GM19324 (cell line): Measurements from ENCODE around the gene TMEM43.

Experiments used
- ATAC-seq: cut with Tn5 transposase; IDR thresholded peaks from one replicate; pipeline ENCODE4 v1.9.1; 2021; ENCODE audit warnings: mild to moderate bottlenecking, moderate library complexity; ENCODE audit not compliant: unreplicated experiment, low FRiP score

TMEM43 gene

GRCh38 chr3:14150078-14150477, 25.2 kb downstream of the TMEM43 start:
- no peak for ATAC-seq

- ATAC-seq = no peak
These were observed 25.8 kb downstream of the TMEM43 start for GRCh38 chr3:14150491-14151230.

GRCh38 chr3:14151471-14152083, 26.7 kb downstream of the TMEM43 start:
- ATAC-seq = no peak

- no peak for ATAC-seq
These were observed 27.5 kb downstream of the TMEM43 start for GRCh38 chr3:14152233-14152962.

- ATAC-seq = no peak
These were observed 28.1 kb downstream of the TMEM43 start for GRCh38 chr3:14152963-14153355.

- ATAC-seq = no peak
These were observed 28.8 kb downstream of the TMEM43 start for GRCh38 chr3:14153663-14154062.

- no peak for ATAC-seq
These were observed 29.4 kb downstream of the TMEM43 start for GRCh38 chr3:14154276-14154675.

- no peak for ATAC-seq
These were observed 30.1 kb downstream of the TMEM43 start for GRCh38 chr3:14154895-14155440.

GRCh38 chr3:14156201-14156600, 31.3 kb downstream of the TMEM43 start:
- no peak for ATAC-seq

- no peak for ATAC-seq
These were observed 32.1 kb downstream of the TMEM43 start for GRCh38 chr3:14156843-14157561.

GRCh38 chr3:14157951-14158350, 33.1 kb downstream of the TMEM43 start:
- ATAC-seq = no peak

GRCh38 chr3:14158370-14158769, 33.5 kb downstream of the TMEM43 start:
- no peak for ATAC-seq

- ATAC-seq = no peak
These were observed 34.6 kb downstream of the TMEM43 start for GRCh38 chr3:14159426-14159825.

GRCh38 chr3:14161282-14161681, 36.4 kb downstream of the TMEM43 start:
- no peak for ATAC-seq

- no peak for ATAC-seq
These were observed 37.3 kb downstream of the TMEM43 start for GRCh38 chr3:14162178-14162577.

GRCh38 chr3:14166877-14167603, 42.2 kb downstream of the TMEM43 start:
- ATAC-seq = no peak

- ATAC-seq = no peak
These were observed 44.6 kb downstream of the TMEM43 start for GRCh38 chr3:14169435-14169834.

GRCh38 chr3:14169871-14170270, 45.0 kb downstream of the TMEM43 start:
- ATAC-seq = no peak

- no peak for ATAC-seq
These were observed 45.8 kb downstream of the TMEM43 start for GRCh38 chr3:14170531-14171159.

GRCh38 chr3:14172496-14172895, 47.6 kb downstream of the TMEM43 start:
- no peak for ATAC-seq
